ENCODE data around the gene BBS2. TPM values are rescaled to one million over a fixed set of nuclear protein-coding genes. Genes with fewer than 3 reads are reported as not detected.

The BBS2 gene
- total RNA-seq, 1 donor from 2014 or later = 31.6 TPM

DNA sequence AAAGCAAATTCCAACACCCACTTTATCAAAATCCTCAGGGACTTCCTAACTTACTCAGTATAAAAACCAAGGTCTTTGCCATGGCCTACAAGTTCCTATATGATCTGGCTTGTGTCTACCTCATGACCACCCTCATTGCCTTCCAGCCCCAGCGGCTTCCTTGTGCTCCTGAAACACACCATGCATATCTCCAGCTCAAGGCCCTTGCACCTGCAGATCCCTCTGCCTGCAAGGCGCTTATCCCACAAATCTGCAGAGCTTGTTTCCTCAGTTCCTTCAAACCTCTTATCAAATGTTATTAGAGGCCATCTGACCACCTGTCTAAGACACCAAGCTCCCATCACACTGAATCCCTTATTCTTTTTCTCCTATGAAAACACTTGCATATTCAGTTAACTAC is 2.6 kb downstream of the BBS2 start:
- DNase-seq (ENCODE audit: low read depth) (no peak), FAIRE-seq (no peak)

DNA sequence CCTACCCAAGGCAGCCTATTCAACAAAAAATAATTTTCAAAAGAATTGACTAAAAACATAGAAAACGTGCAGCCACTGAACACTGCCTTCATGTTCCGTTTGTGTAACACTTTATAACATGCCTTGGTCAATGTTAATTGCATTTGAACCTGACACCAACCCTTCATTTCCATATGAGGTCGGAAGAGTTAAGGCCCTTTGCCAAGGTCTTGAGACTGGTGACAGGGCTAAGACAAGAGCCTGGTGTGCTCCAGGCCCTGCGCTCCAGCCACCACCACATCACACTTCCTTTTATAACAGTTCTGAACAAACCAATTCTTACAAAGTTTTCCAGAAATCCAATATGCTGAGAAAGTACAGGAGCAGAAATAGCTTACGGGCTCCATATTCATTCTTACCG is 4.2 kb downstream of the BBS2 start:
- Histone ChIP-seq H3K36me3 (ENCODE audit: control insufficient read depth, insufficient read depth, low read length) (peaks cover 2% of the 10 kb centered on the region), H3K27me3 (ENCODE audit: control insufficient read depth, insufficient read depth, low read length) (no peaks in the 10 kb centered on the region), H3K4me3 (ENCODE audit: low read depth, low read length) (no peak overlapping the region)
- FAIRE-seq = no peak
- TF ChIP-seq, protein P1, sequence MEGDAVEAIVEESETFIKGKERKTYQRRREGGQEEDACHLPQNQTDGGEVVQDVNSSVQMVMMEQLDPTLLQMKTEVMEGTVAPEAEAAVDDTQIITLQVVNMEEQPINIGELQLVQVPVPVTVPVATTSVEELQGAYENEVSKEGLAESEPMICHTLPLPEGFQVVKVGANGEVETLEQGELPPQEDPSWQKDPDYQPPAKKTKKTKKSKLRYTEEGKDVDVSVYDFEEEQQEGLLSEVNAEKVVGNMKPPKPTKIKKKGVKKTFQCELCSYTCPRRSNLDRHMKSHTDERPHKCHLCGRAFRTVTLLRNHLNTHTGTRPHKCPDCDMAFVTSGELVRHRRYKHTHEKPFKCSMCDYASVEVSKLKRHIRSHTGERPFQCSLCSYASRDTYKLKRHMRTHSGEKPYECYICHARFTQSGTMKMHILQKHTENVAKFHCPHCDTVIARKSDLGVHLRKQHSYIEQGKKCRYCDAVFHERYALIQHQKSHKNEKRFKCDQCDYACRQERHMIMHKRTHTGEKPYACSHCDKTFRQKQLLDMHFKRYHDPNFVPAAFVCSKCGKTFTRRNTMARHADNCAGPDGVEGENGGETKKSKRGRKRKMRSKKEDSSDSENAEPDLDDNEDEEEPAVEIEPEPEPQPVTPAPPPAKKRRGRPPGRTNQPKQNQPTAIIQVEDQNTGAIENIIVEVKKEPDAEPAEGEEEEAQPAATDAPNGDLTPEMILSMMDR (IDR thresholded peaks at IDR 0.05; ENCODE audit: insufficient read depth, low read length, severe bottlenecking) = no peak
- no peak for DNase-seq (ENCODE audit: low read depth)

More for the DNA sequence above, 2.6 kb downstream of the BBS2 start:
- H3K4me3 ChIP-seq (ENCODE audit: low read depth, low read length) = no peak overlapping the region
- TF ChIP-seq, protein P1 (IDR thresholded peaks at IDR 0.05; ENCODE audit: insufficient read depth, low read length, severe bottlenecking) = no peak
- no peaks in the 10 kb centered on the region for H3K27me3 ChIP-seq (ENCODE audit: control insufficient read depth, insufficient read depth, low read length)
- H3K36me3 ChIP-seq (ENCODE audit: control insufficient read depth, insufficient read depth, low read length) = no peaks in the 10 kb centered on the region

DNA sequence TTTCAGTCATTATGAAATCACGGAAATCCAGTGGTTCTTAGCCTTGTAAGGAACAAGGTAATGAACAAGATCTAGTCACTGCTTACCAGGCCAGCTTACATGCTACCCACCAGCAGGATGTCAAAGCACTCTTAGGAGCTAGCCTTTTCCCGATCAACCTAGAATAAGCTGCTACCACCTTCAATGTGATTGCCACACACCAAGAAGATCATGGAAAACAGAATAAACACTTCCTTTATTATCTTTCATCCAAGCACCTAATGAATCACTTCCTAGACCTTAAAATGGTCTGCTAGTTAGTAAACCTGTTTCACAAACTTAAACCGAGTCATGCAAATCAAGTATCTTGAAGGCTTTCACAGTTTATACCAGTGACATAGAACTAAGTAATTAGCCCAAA is 5.0 kb downstream of the BBS2 start:
- FAIRE-seq (no peak), DNase-seq (ENCODE audit: low read depth) (peak; percentile 81)
- no peaks in the 10 kb centered on the region for H3K27me3 ChIP-seq (ENCODE audit: control insufficient read depth, insufficient read depth, low read length)
- H3K36me3 ChIP-seq (ENCODE audit: control insufficient read depth, insufficient read depth, low read length) = peaks cover 3% of the 10 kb centered on the region
- TF ChIP-seq, protein P1 (IDR thresholded peaks at IDR 0.05; ENCODE audit: insufficient read depth, low read length, severe bottlenecking) = no peak
- H3K4me3 ChIP-seq (ENCODE audit: low read depth, low read length) = no peak overlapping the region

DNA sequence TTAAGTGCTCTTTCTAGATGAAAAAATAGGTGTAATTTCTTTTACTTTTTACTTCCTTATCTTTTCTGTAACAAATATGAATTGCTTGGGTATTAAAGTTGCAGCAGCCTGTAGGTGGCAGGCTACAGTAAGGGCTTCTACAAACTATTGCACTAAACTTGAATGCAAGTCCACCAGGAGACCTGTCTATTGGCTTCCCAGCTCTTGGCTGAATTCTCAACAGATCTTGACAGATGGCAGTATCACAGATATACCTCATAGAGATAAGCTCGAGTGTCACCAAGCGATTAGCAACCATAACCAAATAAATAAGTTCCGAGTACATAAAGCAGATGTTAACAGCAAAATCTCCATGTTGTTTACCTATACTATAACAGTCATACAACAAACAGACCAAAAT is 5.9 kb downstream of the BBS2 start:
- Histone ChIP-seq H3K36me3 (ENCODE audit: control insufficient read depth, insufficient read depth, low read length) (peaks cover 3% of the 10 kb centered on the region), H3K4me3 (ENCODE audit: low read depth, low read length) (no peak overlapping the region), H3K27me3 (ENCODE audit: control insufficient read depth, insufficient read depth, low read length) (no peaks in the 10 kb centered on the region)
- TF ChIP-seq, protein P1 (IDR thresholded peaks at IDR 0.05; ENCODE audit: insufficient read depth, low read length, severe bottlenecking) = peak; percentile 63
- DNase-seq (ENCODE audit: low read depth) (peak; percentile 77), FAIRE-seq (no peak)

DNA sequence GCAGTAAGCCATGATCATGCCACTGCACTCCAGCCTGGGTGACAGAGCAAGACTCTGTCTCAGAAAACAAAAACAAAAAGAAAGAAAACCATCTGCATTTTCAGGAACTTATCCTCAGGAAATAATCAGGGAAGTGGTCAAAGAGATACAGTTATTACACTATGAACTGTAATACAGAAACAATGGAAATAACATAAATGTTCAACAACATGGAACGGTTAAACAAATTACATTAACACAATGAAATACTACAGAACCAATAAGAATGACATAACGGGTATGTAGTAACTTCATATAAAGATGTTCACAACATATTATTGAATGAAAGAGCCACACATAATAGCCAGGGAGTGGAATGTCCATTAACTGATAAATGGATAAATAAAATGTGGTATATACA is 6.7 kb downstream of the BBS2 start:
- no peak for DNase-seq (ENCODE audit: low read depth)
- H3K4me3 ChIP-seq (ENCODE audit: low read depth, low read length) = no peak overlapping the region
- H3K36me3 ChIP-seq (ENCODE audit: control insufficient read depth, insufficient read depth, low read length) = peaks cover 4% of the 10 kb centered on the region
- no peaks in the 10 kb centered on the region for H3K27me3 ChIP-seq (ENCODE audit: control insufficient read depth, insufficient read depth, low read length)
- FAIRE-seq = no peak
- TF ChIP-seq, protein P1 (IDR thresholded peaks at IDR 0.05; ENCODE audit: insufficient read depth, low read length, severe bottlenecking) = no peak

DNA sequence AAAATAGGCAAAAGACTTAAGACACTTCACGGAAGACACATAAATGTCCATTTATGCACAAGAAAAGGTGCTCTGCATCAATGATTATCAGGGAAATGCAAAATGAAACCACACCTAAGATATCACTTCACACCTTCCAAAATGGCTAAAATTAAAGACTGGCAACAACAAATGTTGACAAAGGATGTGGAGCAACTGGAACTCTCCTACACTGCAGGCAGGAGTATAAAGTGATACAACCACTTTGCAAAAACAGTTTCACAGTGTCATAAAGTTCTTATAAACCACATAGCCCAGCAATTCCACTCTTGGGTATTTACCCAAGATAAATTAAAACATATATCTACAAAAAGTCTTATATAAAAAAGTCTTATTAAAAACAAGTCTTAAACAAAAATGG is 7.8 kb downstream of the BBS2 start:
- TF ChIP-seq, protein P1 (IDR thresholded peaks at IDR 0.05; ENCODE audit: insufficient read depth, low read length, severe bottlenecking) = no peak
- peaks cover 4% of the 10 kb centered on the region for H3K36me3 ChIP-seq (ENCODE audit: control insufficient read depth, insufficient read depth, low read length)

More for the DNA sequence above, 7.8 kb downstream of the BBS2 start:
- H3K27me3 ChIP-seq (ENCODE audit: control insufficient read depth, insufficient read depth, low read length) = no peaks in the 10 kb centered on the region
- no peak for DNase-seq (ENCODE audit: low read depth)
- no peak for FAIRE-seq
- H3K4me3 ChIP-seq (ENCODE audit: low read depth, low read length) = no peak overlapping the region
